Stimulated activated CD4-positive, alpha-beta T cell treated with anti-CD3 and anti-CD28 coated beads, Interleukin-2, amount 100 ng/mL, for 4 hours (primary cell): Measurements from ENCODE around the gene CCR9.

Experiments used
- DNase-seq: peaks from one replicate; pipeline ENCODE4 v3.0.0-alpha.2; 2020; ENCODE audit warnings: low read depth

Gene CCR9

DNA sequence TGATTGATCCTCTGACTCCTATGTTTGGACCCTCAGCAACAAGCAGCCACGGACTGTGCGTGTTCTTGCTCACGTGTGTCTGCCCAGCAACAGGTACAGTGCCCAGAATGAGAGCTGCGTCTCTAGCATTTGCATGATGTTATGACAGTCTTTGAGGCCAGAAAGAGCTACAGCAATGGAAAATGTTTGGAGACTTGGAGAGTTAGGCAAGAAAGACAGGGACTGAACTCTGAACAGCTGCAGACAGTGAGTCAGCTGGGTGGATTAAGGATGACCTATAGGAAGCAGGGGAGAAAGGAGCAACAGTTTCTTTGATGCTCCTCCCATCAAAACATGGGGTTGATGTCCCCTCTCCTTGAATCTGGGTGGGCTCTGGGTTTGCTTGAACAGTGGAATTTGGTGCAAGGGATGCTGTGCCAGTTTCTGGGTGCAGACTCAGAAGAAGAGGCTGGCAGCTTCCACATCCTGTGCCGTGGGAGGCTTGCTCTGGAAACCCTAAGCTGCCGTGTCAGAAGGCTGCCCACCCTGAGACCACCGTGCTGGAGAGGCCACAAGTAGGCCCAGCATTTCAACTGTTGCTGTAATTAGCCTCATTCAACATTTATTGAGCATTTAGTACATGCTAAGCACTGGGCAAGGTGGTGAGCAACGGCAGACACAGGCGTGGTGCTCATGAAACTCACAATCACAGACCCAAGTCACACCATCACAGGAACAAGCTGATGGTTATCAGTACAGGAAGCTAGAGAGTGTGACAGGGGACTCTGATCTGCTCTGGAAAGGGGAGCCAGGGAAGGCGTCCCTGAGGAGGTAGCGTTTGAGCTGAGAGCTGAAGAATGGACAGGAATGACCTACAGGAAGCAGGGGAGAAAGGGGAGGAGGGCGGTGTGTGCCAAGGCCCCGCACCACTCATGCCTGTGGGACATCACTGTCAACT, 21.7 kb downstream of the CCR9 start:
- no peak for DNase-seq

DNA sequence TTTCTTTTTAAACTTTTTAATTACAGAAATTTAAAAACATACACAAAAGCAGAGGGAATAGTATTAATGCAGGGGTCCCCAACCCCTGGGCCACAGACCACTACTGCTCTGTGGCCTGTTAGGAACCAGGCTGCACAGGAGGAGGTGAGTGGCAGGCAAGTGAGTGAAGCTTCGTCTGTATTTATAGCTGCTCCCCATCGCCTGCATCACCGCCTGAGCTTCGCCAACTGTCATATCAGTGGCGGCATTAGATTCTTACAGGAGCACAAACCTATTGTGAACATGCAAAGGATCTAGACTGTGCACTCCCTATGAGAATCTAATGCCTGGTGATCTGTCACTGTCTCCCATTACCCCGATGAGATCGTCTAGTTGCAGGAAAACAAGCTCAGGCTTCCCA, 22.4 kb downstream of the CCR9 start:
- no peak for DNase-seq

DNA sequence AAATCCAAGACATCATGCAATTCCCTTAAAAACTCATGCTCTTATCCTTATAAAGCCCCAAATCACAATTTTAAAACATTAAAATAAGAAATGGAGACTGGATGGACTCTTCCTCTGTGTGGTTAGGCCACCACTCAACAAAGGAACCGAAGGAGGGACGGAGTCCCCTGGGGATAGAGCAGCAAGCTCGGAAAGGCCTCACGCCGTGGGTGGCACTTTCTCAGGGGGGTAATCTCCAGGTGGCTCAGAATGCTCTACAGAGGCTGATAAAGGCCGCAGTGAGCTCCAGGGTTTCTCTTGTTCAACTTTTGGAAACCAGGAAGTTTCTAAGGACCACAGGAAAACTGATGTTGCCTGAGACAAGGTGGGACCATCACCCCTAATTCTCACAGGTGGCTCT, 23.2 kb downstream of the CCR9 start:
- no peak for DNase-seq

DNA sequence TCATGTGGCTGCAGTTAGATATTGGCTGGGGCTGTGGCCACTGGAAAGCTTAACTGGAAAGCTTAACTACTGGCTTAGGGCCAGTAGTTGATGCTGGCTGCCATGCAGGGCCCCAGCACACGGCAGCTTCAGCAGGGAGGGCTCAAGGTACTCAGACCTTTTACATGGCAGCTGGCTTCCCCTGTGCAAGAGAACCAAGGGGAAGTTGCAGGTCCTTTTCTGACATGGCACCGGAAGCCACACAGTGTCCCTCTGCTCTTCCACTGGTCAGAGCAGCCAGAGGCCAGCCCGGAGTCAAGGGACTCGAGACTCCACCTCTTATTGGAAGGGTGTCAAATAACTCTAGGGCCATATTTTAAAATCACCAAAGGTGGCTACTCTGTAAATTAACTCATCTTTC, 24.5 kb downstream of the CCR9 start:
- DNase-seq, result no peak

DNA sequence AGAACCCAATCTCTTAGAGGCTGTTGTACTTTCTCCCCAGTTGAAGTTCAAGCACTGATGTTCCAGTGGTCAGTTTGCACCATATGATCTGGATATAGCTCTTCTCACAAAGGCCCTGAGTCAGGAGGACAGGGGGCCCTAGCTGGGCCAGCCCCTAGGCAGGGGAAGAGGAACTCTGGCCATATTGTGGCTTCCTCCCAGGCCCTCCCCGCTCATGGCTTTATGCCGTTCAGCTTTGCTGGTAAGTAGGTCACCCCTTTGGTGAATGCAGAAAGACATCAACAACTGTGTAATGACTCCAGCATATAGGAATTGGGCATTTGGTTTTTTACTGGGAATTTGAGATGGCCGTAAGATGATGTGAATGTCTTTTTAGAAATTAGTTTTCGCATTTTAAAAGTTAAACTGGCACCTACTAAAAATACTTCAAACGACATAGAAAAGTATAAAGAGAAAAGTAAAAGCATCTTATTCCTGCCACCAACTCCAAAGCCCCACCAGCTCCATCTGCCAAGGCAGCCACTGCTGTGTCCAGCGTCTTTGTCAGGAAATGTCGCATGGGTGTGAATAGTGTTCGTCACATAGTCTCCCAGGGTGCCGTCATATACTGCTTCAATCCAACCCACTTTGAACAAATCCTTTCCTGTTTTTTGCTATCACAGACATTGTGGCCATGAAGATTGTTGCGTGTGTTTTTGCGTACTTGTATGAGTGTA, 25.3 kb downstream of the CCR9 start:
- DNase-seq, result no peak

DNA sequence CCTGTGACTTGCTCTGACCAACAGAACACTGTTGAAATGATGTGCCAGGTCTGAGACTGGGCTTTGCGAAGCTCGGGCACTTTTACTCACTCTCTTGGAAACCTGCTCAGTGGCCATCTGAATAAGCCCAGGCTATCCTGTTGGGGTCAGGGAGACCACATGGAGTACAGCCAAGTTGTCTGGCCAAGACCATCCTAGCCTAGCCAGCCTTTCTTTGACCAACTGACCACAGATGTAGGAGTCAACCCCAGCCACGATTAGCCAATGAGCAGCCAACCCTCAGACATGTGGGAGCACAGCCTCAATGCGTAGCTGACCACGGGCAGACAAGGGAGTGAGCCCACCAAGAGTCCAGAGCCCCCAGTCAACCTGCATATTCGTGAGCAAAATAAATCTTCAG, 26.1 kb downstream of the CCR9 start:
- no peak for DNase-seq

DNA sequence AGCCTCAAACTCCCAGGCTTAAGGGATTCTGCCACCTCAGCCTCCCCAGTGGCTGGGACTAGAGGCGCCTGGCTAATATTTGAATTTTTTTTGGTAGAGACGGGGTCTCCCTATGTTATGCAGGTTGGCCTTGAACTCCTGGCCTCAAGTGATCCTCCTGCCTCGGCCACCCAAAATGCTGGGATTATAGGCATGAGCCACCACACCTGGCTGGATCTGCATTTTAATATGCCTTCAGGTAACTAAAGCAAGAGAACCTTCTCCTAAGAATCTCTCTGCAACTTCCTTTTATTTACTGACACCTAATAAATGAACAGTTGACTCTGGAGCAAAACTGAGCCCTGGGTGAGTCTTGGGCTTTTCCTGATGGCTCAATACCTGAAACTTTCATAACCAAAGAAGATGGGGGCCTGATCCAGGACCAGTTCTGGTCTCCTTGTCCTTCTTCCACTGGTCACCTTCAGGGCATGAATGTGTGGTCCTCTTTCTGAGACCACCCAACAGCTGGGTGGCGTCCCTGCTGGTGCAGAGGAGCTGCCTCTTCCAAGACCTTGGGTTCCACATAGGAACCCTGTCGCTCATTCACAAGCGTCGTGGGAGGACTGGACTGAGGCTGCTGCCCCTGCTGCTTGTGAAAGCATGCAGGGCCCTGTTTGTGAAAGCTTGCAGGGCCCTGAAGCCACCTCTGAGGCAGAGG, 28.2 kb downstream of the CCR9 start:
- DNase-seq, result no peak

DNA sequence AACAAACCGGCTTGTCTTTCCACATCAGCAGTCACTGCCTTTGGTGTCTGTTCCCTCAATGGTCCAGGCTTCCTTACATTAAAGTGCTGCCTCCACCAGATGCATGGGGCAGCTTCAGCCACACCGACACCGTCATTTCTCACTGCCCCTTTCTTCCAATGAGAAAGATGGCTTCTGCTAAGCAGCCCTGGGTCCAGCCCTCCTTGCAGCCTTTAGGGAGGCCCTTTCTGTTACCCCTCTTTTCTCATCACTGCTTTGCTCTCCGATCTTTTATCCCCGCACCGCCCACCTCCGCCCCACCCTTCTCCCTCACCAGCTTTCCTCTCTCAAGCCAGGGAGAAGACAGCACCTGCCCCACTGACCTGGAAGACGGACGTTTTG, 28.7 kb downstream of the CCR9 start:
- DNase-seq, result no peak

DNA sequence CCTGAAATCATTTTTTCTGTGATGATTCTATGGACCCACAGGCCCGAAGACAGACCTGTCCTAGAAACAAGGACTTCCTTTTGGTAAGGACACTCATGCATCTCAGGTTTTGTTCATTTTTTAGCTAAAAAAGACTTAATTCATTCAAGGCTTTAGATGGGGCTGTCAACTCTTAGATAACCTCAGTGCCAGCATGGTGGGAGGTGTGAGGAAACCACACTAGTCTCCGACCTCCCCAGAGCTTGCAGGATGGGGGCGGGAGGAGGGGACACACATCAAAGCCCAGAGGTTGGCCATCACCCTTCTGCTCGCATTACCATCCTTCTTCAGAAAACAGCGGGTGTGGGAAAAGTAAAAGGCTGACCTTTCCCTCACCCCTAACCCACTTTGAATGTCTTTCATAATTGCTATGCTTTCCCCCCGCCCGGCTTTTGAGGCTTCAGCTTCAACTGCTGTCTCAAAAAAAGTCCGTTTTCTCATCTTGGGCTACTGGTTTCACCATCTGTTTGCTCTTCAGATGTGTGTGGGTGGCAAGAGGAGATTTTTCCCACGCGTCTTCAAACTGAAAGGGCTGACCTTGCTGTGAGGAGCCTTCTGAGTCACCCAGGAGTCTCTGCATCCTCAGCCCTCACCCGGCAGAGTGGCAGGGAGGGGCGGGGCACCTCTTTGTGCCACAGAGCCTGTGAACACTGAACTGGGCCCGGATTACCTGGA, 29.3 kb downstream of the CCR9 start:
- peak; percentile 76 for DNase-seq

DNA sequence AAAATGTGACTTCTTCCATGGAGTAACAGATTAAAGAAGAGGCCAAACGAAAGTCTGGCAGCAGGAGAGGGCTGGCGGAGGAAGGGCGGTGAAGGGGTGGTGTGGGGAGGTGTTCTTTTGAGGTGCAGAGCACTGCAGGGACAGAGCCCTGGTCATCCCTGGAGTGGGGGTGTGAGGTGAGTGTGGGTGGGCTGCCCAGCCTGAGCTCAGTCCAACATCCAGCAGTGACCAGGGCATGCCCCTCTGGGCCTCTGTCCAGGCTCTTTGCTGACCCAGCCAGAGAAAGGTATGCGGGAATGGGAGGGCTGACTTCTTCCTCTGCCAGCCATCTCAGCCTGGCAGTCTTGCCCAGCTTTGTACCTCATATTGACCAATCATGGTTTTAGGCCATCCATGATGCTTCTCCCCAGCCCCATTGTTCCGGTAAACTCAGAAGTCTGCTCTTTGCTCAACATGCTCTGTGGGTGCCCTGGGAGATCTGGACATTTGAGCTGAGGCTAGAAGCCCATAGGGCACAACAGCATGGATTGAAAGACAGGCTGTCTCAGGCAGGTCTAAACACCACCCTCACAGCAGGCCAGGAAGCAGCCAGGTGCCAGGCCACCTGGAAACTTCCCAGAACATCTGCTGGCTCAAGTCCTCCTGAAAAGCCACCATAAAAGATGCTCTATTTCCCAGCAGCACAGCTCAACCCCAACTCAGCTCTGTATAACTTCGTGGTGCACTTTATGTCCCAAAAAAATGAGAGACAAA, 31.0 kb downstream of the CCR9 start:
- no peak for DNase-seq

DNA sequence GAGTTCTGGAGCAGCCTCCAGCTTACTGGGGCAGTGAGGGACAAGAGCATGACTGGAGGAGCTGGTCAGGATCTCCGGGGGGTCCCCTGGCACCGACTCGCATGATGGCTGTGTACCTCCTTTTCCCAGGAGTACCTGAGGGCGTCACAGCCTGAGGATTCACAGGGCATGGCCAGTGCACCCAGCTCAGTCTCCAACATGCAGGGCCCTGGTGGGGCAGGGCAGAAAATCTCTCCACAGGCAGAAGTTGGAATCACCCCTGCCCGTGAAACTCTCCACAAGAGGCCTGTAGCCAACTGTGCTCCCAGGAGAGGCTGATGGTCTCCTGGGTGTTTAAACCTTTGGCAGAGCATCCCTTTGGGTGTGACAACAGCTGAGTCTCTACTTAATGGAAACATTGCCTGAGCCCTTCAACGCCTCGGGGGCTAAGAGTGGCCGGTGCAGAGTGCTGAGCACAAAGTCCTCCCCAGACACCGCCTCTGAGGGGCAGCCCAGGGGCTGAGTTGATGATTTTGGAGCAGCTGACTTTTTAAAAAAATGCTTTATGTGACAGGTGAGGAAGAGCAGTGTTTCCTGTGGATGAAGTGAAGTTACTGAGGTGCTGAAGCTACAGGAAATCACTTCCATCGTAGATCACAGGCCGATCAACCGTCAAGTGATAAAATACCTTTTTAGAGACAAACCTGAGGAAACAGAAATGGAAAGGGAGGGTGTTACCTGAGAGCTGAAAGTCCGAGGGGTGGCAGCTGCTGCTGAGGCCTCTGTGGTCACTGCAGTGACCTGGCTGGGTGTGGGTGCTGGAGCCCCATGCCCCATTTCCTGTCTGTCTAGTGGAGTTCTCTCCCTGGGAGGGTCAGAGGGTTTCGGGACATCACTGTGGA, 35.1 kb downstream of the CCR9 start:
- DNase-seq, result no peak

DNA sequence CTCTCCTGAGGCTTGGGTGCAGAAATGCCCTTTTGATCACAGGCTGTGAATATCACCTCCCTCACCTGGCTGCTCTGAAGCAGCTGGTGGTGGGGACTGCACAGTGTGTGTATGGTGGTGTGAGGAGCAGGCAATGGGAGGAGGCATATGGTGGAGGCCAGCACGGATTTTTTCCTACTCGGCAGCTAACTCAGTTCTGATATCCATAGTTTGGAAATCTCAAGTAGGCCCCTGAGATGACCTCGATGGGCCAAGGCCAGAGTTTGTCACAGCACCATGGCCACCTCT, 35.6 kb downstream of the CCR9 start:
- no peak for DNase-seq

DNA sequence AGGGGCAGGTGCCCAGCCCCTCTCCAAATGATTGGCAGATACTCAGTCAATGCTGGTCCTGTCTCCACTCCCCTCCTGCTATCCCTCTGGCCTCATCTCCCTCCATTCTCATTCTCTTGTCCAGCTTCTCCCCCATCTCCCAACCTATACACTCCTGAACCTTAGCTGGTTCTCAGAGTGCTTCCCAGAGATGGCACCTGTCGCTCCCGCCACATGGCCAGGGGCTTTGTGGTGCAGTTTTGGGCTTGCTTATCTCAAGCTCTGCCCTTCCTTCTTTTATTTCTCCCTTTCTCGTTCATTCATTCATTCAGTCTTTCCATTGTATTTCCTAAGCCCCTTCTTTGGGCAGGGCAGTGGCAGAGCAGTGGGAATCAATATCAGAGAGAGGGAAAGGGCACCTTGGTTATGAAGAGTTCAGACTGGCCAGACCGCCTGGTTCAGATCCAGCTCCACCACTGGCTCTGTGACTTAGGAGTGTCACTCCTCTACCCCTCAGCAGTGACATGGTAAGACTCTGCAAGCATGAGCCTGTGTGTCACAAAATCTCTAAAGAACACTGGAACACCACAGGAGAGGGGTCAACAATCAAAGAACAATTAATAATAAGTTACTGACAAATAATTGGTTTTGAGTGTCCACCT, 36.7 kb downstream of the CCR9 start:
- DNase-seq, result no peak

DNA sequence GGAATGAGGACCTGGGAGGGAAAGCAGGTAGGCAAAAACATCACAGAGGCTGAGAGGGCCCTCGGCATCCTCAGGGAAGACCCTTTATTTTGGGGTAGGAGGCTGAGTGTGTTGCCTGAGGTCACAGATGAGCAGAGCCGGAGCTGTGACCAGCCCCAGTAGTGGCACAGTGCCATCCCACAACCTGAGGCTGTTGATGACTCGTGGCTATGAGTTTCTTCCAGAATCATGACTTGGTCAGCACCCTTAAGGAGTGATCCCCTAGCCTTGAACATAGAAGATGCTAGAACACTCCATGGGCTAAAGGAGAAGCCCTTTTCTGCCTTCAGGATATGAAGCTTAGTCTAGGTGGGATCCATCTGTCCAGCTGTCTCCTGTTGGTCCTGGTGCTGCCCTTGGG, 37.4 kb downstream of the CCR9 start:
- no peak for DNase-seq

DNA sequence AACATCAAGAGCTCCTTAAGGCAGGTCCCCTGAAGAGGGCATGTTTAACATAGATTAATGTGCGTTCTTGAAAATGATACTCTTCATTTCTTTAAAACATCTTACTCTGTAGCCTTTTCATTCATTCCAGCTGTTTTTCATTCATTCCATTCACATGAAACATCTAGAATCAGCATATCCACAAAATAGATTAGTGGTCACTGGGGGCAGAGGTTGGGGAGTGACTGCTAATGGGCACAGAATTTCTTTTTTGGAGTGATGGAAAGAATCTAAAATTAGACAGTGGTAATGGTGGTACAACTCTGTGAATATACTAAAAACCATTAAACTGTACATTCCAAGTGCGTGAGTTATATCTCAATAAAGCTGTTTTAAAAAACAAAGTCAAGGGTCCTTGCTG, 41.5 kb downstream of the CCR9 start:
- DNase-seq, result no peak

DNA sequence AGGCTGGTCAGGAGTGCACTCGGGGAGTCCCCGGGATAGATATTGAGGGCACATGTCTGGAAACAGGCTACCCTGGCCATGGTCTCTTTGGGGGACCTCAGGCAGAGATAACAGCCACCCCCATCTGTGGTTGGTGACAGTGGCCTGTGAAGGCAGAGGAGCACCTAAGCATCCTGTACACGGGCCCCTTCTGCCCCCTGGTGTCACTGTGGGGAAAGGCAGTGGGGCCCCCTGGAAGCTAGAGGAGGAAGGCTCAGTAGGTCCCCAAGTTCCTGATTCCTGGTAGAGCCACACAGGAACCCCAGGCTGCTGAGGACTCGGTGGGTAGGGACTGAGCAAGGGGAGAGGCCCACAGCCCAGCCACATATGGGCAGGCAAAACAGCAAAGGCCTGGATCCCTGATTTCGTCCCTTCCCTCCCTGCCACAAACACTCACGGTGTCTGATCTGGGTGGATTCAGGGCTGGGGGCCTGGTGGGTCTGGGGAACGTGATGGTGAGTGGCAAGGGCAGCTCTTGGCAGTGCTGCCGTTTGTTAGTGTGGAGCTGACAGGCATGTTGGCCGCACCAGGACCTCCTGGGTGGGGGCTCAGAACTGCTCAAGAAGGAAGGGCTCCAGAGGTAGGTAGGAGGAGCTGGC, 42.8 kb downstream of the CCR9 start:
- DNase-seq, result peak; percentile 40

DNA sequence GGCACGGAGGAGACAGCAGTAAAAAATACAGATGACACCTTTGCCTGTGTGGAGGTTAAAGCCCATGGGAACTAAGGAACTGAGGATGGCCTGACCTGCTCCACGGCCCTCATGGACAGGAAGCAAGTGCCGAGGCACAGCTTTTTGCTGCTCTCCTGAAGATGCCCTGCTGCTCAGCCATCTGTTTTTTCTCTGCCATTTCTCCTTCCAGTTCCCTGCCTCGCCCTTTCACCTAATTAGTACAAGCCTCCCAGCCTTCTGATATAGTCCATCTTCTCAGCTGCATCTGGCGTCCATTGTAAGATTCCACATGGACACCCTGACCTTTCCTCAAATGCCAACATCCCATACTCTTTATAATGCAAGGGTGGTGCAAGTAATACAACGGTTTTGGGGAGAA, 45.2 kb downstream of the CCR9 start:
- DNase-seq, result no peak

DNA sequence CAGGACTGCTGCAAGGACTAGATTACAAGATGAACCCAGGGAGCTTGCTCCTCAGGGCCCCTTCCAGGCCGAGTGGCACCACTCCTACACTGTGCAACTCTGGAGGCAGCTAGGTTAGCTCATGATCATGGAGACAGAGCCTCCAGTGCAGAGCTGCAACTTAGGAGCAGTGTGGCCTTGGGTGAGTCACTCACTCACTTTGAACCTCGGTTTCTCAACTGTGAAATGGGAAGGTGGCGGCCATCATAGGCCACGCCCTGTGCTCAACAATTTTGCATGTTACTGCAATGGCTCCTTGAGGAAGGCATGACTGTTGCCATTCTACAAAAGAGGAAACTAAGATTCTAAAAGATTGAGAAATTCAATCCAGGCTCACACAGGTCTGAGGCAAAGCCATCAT, 45.8 kb downstream of the CCR9 start:
- DNase-seq, result no peak

DNA sequence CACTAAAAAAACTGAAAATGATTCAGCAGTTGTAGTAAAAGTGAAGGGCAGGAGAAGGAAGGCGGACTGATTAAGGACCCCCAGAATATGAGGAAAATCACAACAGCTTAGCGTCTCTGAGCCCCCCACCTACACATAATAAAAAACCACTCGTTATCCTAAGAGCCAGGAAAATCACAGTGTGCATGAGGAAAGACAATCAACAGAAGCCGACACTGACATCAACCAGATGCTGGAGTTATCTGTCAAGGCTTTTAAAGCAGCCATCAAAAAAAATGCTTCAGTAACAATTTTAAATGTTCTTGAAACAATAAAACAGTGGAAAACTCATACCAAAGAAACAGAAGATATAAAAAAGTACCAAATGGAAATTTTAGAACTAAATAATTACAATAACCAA, 47.2 kb downstream of the CCR9 start:
- DNase-seq, result no peak

DNA sequence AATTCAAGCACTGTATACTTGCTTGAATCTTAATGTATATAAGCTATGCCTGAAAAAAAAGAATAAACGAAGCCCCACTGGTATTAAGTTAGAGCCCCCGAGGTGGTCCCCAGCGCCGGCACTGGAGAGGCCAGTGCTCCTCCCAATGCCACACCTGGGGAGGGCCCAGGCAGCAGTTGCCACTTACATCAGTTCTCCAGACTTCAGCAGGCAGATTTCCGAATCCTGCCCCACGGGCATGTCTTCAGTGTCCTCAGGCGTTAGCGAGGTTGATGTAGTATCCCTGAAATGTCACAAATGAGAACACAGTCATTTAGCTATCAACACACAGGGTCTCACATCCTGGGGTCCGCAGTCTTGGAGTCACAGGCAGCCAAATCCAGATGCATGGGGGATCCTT, 49.9 kb downstream of the CCR9 start:
- no peak for DNase-seq
